ENCODE results near the gene PSMC6.

DNA sequence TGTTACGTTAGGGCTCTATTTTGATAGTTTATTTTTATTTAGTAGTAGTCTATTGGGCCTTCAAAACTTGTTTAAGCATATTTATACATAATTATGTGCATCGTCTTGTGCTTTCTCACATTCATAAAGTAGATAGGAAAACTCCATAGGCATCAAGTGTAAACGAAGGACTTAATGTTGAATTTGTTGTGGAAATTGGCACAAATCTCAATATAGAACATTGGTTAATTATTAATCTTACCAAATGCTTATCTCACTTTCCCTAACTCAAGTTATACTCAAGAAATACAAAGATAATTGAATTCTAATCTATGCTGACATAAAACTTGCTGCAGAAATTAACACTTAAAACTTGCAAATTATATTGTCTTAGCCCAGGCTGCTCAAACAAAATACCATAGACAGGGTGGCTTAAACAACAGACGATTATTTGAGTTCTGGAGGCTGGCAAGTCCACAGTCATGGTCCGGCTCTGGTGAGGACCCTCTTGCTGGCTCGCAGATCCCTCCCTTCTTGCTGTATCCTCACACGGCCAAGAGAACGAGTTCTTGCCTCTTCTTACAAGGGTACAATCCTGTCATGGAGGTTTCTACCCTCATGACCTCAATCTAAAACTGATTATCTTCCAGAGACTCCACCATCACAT is 41.8 kb downstream of the PSMC6 start:
- TF ChIP-seq, protein P1, sequence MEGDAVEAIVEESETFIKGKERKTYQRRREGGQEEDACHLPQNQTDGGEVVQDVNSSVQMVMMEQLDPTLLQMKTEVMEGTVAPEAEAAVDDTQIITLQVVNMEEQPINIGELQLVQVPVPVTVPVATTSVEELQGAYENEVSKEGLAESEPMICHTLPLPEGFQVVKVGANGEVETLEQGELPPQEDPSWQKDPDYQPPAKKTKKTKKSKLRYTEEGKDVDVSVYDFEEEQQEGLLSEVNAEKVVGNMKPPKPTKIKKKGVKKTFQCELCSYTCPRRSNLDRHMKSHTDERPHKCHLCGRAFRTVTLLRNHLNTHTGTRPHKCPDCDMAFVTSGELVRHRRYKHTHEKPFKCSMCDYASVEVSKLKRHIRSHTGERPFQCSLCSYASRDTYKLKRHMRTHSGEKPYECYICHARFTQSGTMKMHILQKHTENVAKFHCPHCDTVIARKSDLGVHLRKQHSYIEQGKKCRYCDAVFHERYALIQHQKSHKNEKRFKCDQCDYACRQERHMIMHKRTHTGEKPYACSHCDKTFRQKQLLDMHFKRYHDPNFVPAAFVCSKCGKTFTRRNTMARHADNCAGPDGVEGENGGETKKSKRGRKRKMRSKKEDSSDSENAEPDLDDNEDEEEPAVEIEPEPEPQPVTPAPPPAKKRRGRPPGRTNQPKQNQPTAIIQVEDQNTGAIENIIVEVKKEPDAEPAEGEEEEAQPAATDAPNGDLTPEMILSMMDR (conservative IDR thresholded peaks at IDR 0.05): no peak
- no peak for TF ChIP-seq EZH2 (IDR thresholded peaks at IDR 0.05; ENCODE audit: low read depth)
